Peyer's patch (tissue), 4 donors: ENCODE measurements around the gene SCLY. TPM values are rescaled to one million over a fixed set of nuclear protein-coding genes. Genes with fewer than 3 reads are reported as not detected.

Source experiments
- DNase-seq, 3 donors: peaks; one replicate each; pipeline ENCODE4 v3.0.0-alpha.2; 2017 to 2019
- H3K27ac ChIP-seq, 4 donors: fragments of 200-600 bp; sonication (generic); one replicate each; pipeline ENCODE4 v1.5.1; 2016 to 2019
- H3K27me3 ChIP-seq, 2 donors: fragments of 200-600 bp; sonication (generic); one replicate each; pipeline ENCODE4 v1.5.1; 2019
- H3K36me3 ChIP-seq, 3 donors: fragments of 200-600 bp; sonication (generic); one replicate each; pipeline ENCODE4 v1.5.1; 2016 to 2019
- H3K4me1 ChIP-seq, 4 donors: fragments of 200-600 bp; sonication (generic); one replicate each; pipeline ENCODE4 v1.5.1; 2016 to 2019
- H3K4me3 ChIP-seq, 4 donors: fragments of 200-600 bp; sonication (generic); 1 replicate in 3 of 4; 2 replicates in 1 of 4; pipeline ENCODE4 v1.5.1; 2016 to 2019; ENCODE audit warnings: mild to moderate bottlenecking in 1 of 4
- H3K9me3 ChIP-seq, 4 donors: fragments of 200-600 bp; sonication (generic); one replicate each; pipeline ENCODE4 v1.5.1; 2016 to 2019; ENCODE audit warnings: mild to moderate bottlenecking in 1 of 4
- POLR2A ChIP-seq, 2 donors: fragments of 450-650 bp; IDR thresholded peaks; one replicate each; pipeline ENCODE4 v1.5.1; 2017; ENCODE audit warnings: antibody characterized with exemption in 2 of 2, mild to moderate bottlenecking in 2 of 2, moderate library complexity in 2 of 2
- total RNA-seq, 4 donors: library from RNA; depleted of rRNA; stranded (reverse); fragments of >200 nt; gene quantifications; one replicate each; pipeline ENCODE4 v1.1.0, GENCODE V29; 2016
- TF ChIP-seq, protein P1 (sequence below), 6 experiments: fragments of 450-650 bp in 4 of 6; fragments of 200-600 bp in 2 of 6; sonication (generic) in 1 of 6; IDR thresholded peaks; one replicate each; pipeline ENCODE4 v1.5.1; 2017 to 2019; ENCODE audit warnings: antibody characterized with exemption in 6 of 6, mild to moderate bottlenecking in 3 of 6, moderate library complexity in 1 of 6

Gene SCLY
- total RNA-seq, 4 donors from 2014 or later: 13.2 to 45.2 (median 24.2) TPM

DNA sequence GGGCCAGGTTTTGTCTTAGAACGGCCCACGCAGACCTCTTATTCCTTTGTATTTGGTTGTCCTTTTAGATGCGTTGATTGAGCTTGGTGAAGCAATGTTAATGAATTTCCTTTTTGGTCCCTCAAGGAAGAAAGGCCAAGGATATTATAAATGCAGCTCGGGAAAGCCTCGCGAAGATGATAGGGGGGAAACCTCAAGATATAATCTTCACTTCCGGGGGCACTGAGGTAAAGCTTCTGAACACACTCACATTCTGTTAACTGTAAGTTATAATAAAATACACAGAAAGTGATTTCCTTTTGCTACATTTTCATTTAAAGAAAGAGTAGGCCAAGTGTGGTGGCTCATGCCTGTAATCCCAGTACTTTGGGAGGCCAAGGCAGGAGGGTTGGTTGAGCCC, 7.1 kb downstream of the SCLY start:
- H3K9me3 ChIP-seq: no peaks in the 10 kb centered on the region
- H3K4me1 ChIP-seq: peaks cover 0 to 11% (median 0%) of the 10 kb centered on the region in 4 donors
- peaks cover 0 to 30% (median 0%) of the 10 kb centered on the region in 3 donors for H3K36me3 ChIP-seq
- no peaks in the 10 kb centered on the region for H3K27me3 ChIP-seq
- no peak overlapping the region for H3K4me3 ChIP-seq
- DNase-seq: no peak
- H3K27ac ChIP-seq: no peak overlapping the region
- TF ChIP-seq POLR2A (IDR thresholded peaks at IDR 0.05): no peak
- TF ChIP-seq, protein P1, sequence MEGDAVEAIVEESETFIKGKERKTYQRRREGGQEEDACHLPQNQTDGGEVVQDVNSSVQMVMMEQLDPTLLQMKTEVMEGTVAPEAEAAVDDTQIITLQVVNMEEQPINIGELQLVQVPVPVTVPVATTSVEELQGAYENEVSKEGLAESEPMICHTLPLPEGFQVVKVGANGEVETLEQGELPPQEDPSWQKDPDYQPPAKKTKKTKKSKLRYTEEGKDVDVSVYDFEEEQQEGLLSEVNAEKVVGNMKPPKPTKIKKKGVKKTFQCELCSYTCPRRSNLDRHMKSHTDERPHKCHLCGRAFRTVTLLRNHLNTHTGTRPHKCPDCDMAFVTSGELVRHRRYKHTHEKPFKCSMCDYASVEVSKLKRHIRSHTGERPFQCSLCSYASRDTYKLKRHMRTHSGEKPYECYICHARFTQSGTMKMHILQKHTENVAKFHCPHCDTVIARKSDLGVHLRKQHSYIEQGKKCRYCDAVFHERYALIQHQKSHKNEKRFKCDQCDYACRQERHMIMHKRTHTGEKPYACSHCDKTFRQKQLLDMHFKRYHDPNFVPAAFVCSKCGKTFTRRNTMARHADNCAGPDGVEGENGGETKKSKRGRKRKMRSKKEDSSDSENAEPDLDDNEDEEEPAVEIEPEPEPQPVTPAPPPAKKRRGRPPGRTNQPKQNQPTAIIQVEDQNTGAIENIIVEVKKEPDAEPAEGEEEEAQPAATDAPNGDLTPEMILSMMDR (IDR thresholded peaks at IDR 0.05): no peak

- no peaks in the 10 kb centered on the region for H3K27me3 ChIP-seq
- H3K9me3 ChIP-seq: no peaks in the 10 kb centered on the region
- TF ChIP-seq POLR2A (IDR thresholded peaks at IDR 0.05): no peak
- TF ChIP-seq, protein P1 (IDR thresholded peaks at IDR 0.05): no peak
- peaks cover 0 to under 1% (median 0%) of the 10 kb centered on the region in 4 donors for H3K4me1 ChIP-seq
- no peak overlapping the region for H3K4me3 ChIP-seq
- H3K36me3 ChIP-seq: peaks cover 0 to 30% (median 0%) of the 10 kb centered on the region in 3 donors
- no peak for DNase-seq
- H3K27ac ChIP-seq: no peak overlapping the region
Measured at GRCh38 chr2:238069021-238069709, 8.4 kb downstream of the SCLY start.

GRCh38 chr2:238069877-238070276, 9.1 kb downstream of the SCLY start:
- TF ChIP-seq, protein P1 (IDR thresholded peaks at IDR 0.05): no peak
- TF ChIP-seq POLR2A (IDR thresholded peaks at IDR 0.05): no peak
- Histone ChIP-seq H3K27me3 (no peaks in the 10 kb centered on the region), H3K27ac (no peak overlapping the region), H3K4me3 (no peak overlapping the region), H3K9me3 (no peaks in the 10 kb centered on the region), H3K36me3 (peaks cover 0 to 30% (median 0%) of the 10 kb centered on the region in 3 donors), H3K4me1 (no peaks in the 10 kb centered on the region)
- DNase-seq: no peak

DNA sequence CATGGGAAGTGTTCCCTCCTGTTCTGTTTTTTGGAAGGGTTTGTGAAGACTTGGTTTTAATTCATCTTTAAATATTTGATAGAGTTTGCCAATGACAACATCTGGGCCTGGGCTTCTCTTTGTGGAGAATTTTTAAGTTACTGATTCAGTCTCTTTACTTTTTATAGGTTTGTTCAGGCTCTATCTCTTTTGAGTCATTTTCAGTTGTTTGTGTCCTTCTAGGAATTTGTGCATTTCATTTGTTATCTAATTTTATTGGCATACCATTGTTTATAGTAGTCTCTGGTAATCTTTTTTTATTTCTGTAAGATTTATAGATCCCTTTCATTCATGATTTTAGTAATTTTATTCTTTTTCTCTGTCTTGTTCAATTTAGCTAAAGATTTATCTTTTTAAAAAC, 14.6 kb downstream of the SCLY start:
- Histone ChIP-seq H3K4me3 (no peak overlapping the region), H3K9me3 (no peaks in the 10 kb centered on the region), H3K36me3 (peaks cover 0 to 3% (median 0%) of the 10 kb centered on the region in 3 donors), H3K4me1 (no peaks in the 10 kb centered on the region), H3K27ac (no peak overlapping the region), H3K27me3 (no peaks in the 10 kb centered on the region)
- TF ChIP-seq, protein P1 (IDR thresholded peaks at IDR 0.05): no peak
- no peak for TF ChIP-seq POLR2A (IDR thresholded peaks at IDR 0.05)
- DNase-seq: no peak

- Histone ChIP-seq H3K4me1 (no peaks in the 10 kb centered on the region), H3K9me3 (no peaks in the 10 kb centered on the region), H3K36me3 (peaks cover 0 to 19% (median 0%) of the 10 kb centered on the region in 3 donors), H3K27me3 (no peaks in the 10 kb centered on the region), H3K27ac (no peak overlapping the region), H3K4me3 (no peak overlapping the region)
- no peak for TF ChIP-seq POLR2A (IDR thresholded peaks at IDR 0.05)
- TF ChIP-seq, protein P1 (IDR thresholded peaks at IDR 0.05): no peak
- DNase-seq: no peak
Measured at GRCh38 chr2:238077292-238077691, 16.5 kb downstream of the SCLY start.
